Measurements from ENCODE around the gene FMO4. TPM values are rescaled to one million over a fixed set of nuclear protein-coding genes. Genes with fewer than 3 reads are reported as not detected.
"Not testable (repeated sequence)": the region's sequence is repeated elsewhere in the genome, so short reads cannot be mapped to it uniquely, and the experiment has no call there.

FMO4 gene
- total and polyA plus RNA-seq, 9 of the 15 experiments (the other 6 are each of a cell fraction or from before 2014, with no cell fraction given), result 0.25 to 1.1 (median 0.54) TPM; not detected in 2

GRCh38 chr1:171335964-171336363 lies 22.0 kb downstream of the FMO4 start:
- DNase-seq (ENCODE audit: extremely low read depth in 1 of 4, low spot score in 3 of 4) (no peak), FAIRE-seq (no peak), ATAC-seq (no peak)
- 0% methylated on average over 1 of the region's 1 CpG for WGBS (ENCODE audit: insufficient coverage, low coverage, missing lambda C conversion rate)
- BruUV-seq (replicated peaks), result no TSS peak
- Histone ChIP-seq H3K4me2 (ENCODE audit: insufficient read depth, low read length) (no peak overlapping the region), H3K4me3 (no peak overlapping the region), H3K27me3 (ENCODE audit: control insufficient read depth in 2 of 2, insufficient read depth in 2 of 2, low read length in 2 of 2) (no peaks in the 10 kb centered on the region), H2AFZ (ENCODE audit: low read depth, low read length) (no peak overlapping the region), H3K4me1 (replicated peaks in 1 of 2; ENCODE audit: control insufficient read depth in 2 of 2, insufficient read depth in 2 of 2, low read length in 2 of 2) (no peaks in the 10 kb centered on the region), H3K79me2 (ENCODE audit: control insufficient read depth, insufficient read depth, low read length) (no peaks in the 10 kb centered on the region), H4K20me1 (replicated peaks; ENCODE audit: control insufficient read depth, insufficient read depth, low read length) (no peaks in the 10 kb centered on the region; the same call in 1 of the 2 replicates), H3K9ac (ENCODE audit: insufficient read depth in 1 of 2, low read depth in 2 of 2, low read length in 2 of 2) (no peak overlapping the region), H3K9me1 (ENCODE audit: control insufficient read depth, insufficient read depth, low read length) (no peaks in the 10 kb centered on the region), H3K27ac (ENCODE audit: extremely low read depth, low read depth, low read length) (no peak overlapping the region), H3K9me3 (replicated peaks; ENCODE audit: control insufficient read depth, insufficient read depth, low read depth, low read length) (no peaks in the 10 kb centered on the region), H3K36me3 (ENCODE audit: control insufficient read depth, insufficient read depth, low read length) (no peaks in the 10 kb centered on the region)
- POLR2A ChIA-PET, result interaction anchor here (0.6 to 1.0 kb wide), 3 partner anchors 8 to 440 kb away, joined by 3 read pairs; partner anchors contain the start of gene FMO4
- in situ Hi-C loops (cut with MboI), result no loop called here
- CTCF ChIA-PET (ENCODE audit: low intra/inter-chr PET ratio), result no interaction called here
- intact Hi-C loops (cut with micrococcal nuclease), result no loop called here
- TF ChIP-seq COPS2 (conservative IDR thresholded peaks at IDR 0.05) (no peak), XRCC4 (IDR thresholded peaks at IDR 0.05; ENCODE audit: extremely low read depth, insufficient read depth, insufficient read length) (no peak), ATF1 (CRISPR knock-in tag; IDR thresholded peaks at IDR 0.05) (no peak), ATF1 (tag; IDR thresholded peaks at IDR 0.05) (no peak), DEAF1 (CRISPR knock-in tag; IDR thresholded peaks at IDR 0.05) (no peak)

GRCh38 chr1:171339345-171339744 lies 25.4 kb downstream of the FMO4 start:
- H3K9me3 ChIP-seq (replicated peaks; ENCODE audit: control insufficient read depth, insufficient read depth, low read depth, low read length); DNase-seq (ENCODE audit: extremely low read depth in 1 of 4, low spot score in 3 of 4); H3K4me2 ChIP-seq (ENCODE audit: insufficient read depth, low read length); intact Hi-C loops (cut with micrococcal nuclease); ATAC-seq; H3K36me3 ChIP-seq (ENCODE audit: control insufficient read depth, insufficient read depth, low read length); H3K79me2 ChIP-seq (ENCODE audit: control insufficient read depth, insufficient read depth, low read length); H3K9ac ChIP-seq (ENCODE audit: insufficient read depth in 1 of 2, low read depth in 2 of 2, low read length in 2 of 2); H3K4me3 ChIP-seq; H3K4me1 ChIP-seq (replicated peaks in 1 of 2; ENCODE audit: control insufficient read depth in 2 of 2, insufficient read depth in 2 of 2, low read length in 2 of 2); in situ Hi-C loops (cut with MboI); H3K27me3 ChIP-seq (ENCODE audit: control insufficient read depth in 2 of 2, insufficient read depth in 2 of 2, low read length in 2 of 2); H3K9me1 ChIP-seq (ENCODE audit: control insufficient read depth, insufficient read depth, low read length); POLR2A ChIA-PET; FAIRE-seq; CTCF ChIA-PET (ENCODE audit: low intra/inter-chr PET ratio); H4K20me1 ChIP-seq (replicated peaks; ENCODE audit: control insufficient read depth, insufficient read depth, low read length); BruUV-seq (replicated peaks); H3K27ac ChIP-seq (ENCODE audit: extremely low read depth, low read depth, low read length); H2AFZ ChIP-seq (ENCODE audit: low read depth, low read length): not testable (repeated sequence)
- 3% methylated on average over 6 of the region's 6 CpGs for WGBS (ENCODE audit: insufficient coverage, low coverage, missing lambda C conversion rate)
